PC-9 (cell line): ENCODE data around the gene SCG5. TPM values are rescaled to one million over a fixed set of nuclear protein-coding genes. Genes with fewer than 3 reads are reported as not detected.

Experiments used
- BruUV-seq: library from RNA; stranded (reverse); fragments of 400-500 nt; replicated peaks from 2 replicates; lab custom pipeline; 2021; lab: Mats Ljungman, UMichigan
- CTCF ChIA-PET: fragments of 300-600 bp; sonication (Branson Sonifier 250); formaldehyde crosslinking; loops from one replicate; lab custom pipeline; 2022; ENCODE audit warnings: antibody characterized with exemption; lab: Charles Lee
- POLR2A ChIA-PET: fragments of 300-600 bp; sonication (Branson Sonifier 250); formaldehyde crosslinking; loops from one replicate; lab custom pipeline; 2022; ENCODE audit warnings: antibody characterized with exemption; ENCODE audit not compliant: unreplicated experiment; lab: Charles Lee
- DNase-seq, 2 experiments: peaks; one replicate each; pipeline versions ENCODE4 v3.0.0 to v3.0.0-alpha.2; 2015 to 2022; ENCODE audit warnings: mixed read lengths in 1 of 2
- H2AFZ ChIP-seq: fragments of 200-600 bp; sonication (generic); 2 replicates; pipeline ENCODE4 v1.8.1; 2017; ENCODE audit warnings: antibody characterized with exemption
- H3F3A ChIP-seq: fragments of 200-600 bp; sonication (generic); 2 replicates; pipeline ENCODE4 v1.8.1; 2017; ENCODE audit warnings: antibody characterized with exemption, mild to moderate bottlenecking, low read depth; ENCODE audit not compliant: insufficient read depth
- H3K27ac ChIP-seq: fragments of 200-600 bp; sonication (generic); 2 replicates; pipeline ENCODE4 v1.6.1; 2016; ENCODE audit warnings: mixed run types
- H3K27me3 ChIP-seq: fragments of 200-600 bp; sonication (generic); 2 replicates; pipeline ENCODE4 v1.6.1; 2016; ENCODE audit warnings: low read depth, mixed run types; ENCODE audit not compliant: insufficient read depth
- H3K36me3 ChIP-seq: fragments of 200-600 bp; sonication (generic); 2 replicates; pipeline ENCODE4 v1.6.1; 2016; ENCODE audit warnings: low read depth, mixed run types
- H3K4me1 ChIP-seq: fragments of 200-600 bp; sonication (generic); replicated peaks from 2 replicates; pipeline ENCODE4 v1.6.1; 2016; ENCODE audit warnings: mixed run types; ENCODE audit not compliant: insufficient read depth
- H3K4me2 ChIP-seq: fragments of 200-600 bp; sonication (generic); 2 replicates; pipeline ENCODE4 v1.6.1; 2017; ENCODE audit warnings: mixed run types
- H3K4me3 ChIP-seq: fragments of 200-600 bp; sonication (generic); 2 replicates; pipeline ENCODE4 v1.6.1; 2016; ENCODE audit warnings: mixed run types
- H3K79me2 ChIP-seq: fragments of 200-600 bp; sonication (generic); 2 replicates; pipeline ENCODE4 v1.6.1; 2017; ENCODE audit warnings: low read depth, mixed run types
- H3K9me2 ChIP-seq: fragments of 200-600 bp; sonication (generic); 2 replicates; pipeline ENCODE4 v1.8.1; 2017; ENCODE audit warnings: mild to moderate bottlenecking; ENCODE audit not compliant: insufficient read depth
- H3K9me3 ChIP-seq: fragments of 200-600 bp; sonication (generic); 2 replicates; pipeline ENCODE4 v1.8.1; 2016; ENCODE audit warnings: low read depth; ENCODE audit not compliant: insufficient read depth
- H4K20me1 ChIP-seq: fragments of 200-600 bp; sonication (generic); 2 replicates; pipeline ENCODE4 v1.8.1; 2017; ENCODE audit not compliant: insufficient read depth
- CTCF ChIP-seq: fragments of 200-600 bp; sonication (generic); conservative IDR thresholded peaks from 2 replicates; pipeline ENCODE4 v1.6.1; 2017; ENCODE audit warnings: mixed run types, antibody characterized with exemption, mild to moderate bottlenecking, moderate library complexity
- EZH2 ChIP-seq: fragments of 200-600 bp; sonication (generic); IDR thresholded peaks from 2 replicates; pipeline ENCODE4 v1.8.0; 2017; ENCODE audit warnings: antibody characterized with exemption, low read depth
- intact Hi-C: fragments of 100-400 bp; cut with micrococcal nuclease; formaldehyde crosslinking; loops from one replicate; pipeline ENCODE4 v1.10.0; 2022; ENCODE audit not compliant: unreplicated experiment
- total RNA-seq: library from RNA; stranded (reverse); gene quantifications from 2 replicates; pipeline ENCODE4 v1.2.3, GENCODE V29; 2021

Gene SCG5
- total RNA-seq, 1 experiment from 2014 or later = 0.39 TPM

DNA sequence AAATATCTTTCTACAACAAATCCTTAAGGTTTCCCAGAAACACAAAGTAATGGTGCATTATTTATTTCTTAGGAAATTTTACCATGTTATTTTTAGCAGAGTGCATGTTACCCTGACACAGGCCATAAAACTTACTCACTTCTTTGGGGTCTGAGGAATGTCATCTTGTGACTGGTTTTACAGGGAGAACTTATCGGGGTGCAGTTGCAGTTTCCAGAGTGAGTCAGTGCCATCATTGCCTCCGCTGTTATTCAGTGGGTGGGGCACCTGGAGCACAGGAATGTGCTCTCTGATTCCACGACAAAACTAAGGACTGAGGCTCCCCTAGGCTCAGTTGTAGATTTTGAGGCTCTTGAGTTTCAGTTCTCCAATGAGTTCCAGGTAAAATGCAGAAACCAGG, 65.2 kb downstream of the SCG5 start:
- no peak overlapping the region for H2AFZ ChIP-seq
- no TSS peak for BruUV-seq
- CTCF ChIA-PET = no interaction called here
- H3K27ac ChIP-seq = peak overlapping the region; percentile 37; the same call in 1 of the 2 replicates
- H3K4me1 ChIP-seq = peaks cover 15% of the 10 kb centered on the region
- no peaks in the 10 kb centered on the region for H3K27me3 ChIP-seq
- peak; percentile 55 to 67 for DNase-seq
- TF ChIP-seq EZH2 (no peak), CTCF (no peak)
- H3K36me3 ChIP-seq = no peaks in the 10 kb centered on the region
- H3K9me2 ChIP-seq = no peaks in the 10 kb centered on the region
- no peaks in the 10 kb centered on the region for H4K20me1 ChIP-seq
- intact Hi-C loops = no loop called here
- H3K4me3 ChIP-seq = no peak overlapping the region
- H3K9me3 ChIP-seq = no peaks in the 10 kb centered on the region
- H3K4me2 ChIP-seq = peak overlapping the region; percentile 46; the same call in 1 of the 2 replicates
- POLR2A ChIA-PET = no interaction called here
- no peaks in the 10 kb centered on the region for H3K79me2 ChIP-seq
- 0 out of 2 replicates have a peak, but pooled peaks cover 3% of the 10 kb centered on the region for H3F3A ChIP-seq

DNA sequence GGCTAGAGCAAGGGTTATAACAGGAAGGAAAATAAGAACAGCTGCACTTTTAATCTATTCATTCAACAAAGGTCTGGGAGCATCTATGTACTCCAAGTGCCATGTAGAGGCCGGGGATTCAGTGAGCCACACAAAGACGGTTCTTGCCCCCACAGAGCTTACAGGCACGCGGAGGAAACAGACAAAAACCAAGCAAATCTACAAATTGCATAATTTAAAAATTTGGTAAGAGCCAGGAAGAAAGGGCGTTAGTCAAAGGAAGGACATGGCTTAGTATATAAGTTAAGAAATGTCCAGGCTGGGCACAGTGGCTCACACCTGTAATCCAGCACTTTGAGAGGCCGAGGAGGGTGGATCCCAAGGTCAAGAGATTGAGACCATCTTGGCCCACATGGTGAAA, 65.9 kb downstream of the SCG5 start:
- intact Hi-C loops = no loop called here
- no peak overlapping the region for H3K4me2 ChIP-seq
- H3K9me2 ChIP-seq = no peaks in the 10 kb centered on the region
- H3K4me1 ChIP-seq = peaks cover 15% of the 10 kb centered on the region
- BruUV-seq = no TSS peak
- no peaks in the 10 kb centered on the region for H4K20me1 ChIP-seq
- no peaks in the 10 kb centered on the region for H3K9me3 ChIP-seq
- ChIA-PET CTCF (no interaction called here), POLR2A (no interaction called here)
- no peak for DNase-seq
- H3F3A ChIP-seq = 0 out of 2 replicates have a peak, but pooled peaks cover 3% of the 10 kb centered on the region
- H3K4me3 ChIP-seq = no peak overlapping the region
- H3K27ac ChIP-seq = peak overlapping the region; percentile 37; the same call in 1 of the 2 replicates
- H3K27me3 ChIP-seq = no peaks in the 10 kb centered on the region
- TF ChIP-seq EZH2 = no peak
- TF ChIP-seq CTCF = no peak
- H3K36me3 ChIP-seq = no peaks in the 10 kb centered on the region
- no peaks in the 10 kb centered on the region for H3K79me2 ChIP-seq
- H2AFZ ChIP-seq = no peak overlapping the region

GRCh38 chr15:32709295-32710033, 68.0 kb downstream of the SCG5 start:
- no TSS peak for BruUV-seq
- TF ChIP-seq CTCF (no peak), EZH2 (no peak)
- no peak for DNase-seq
- ChIA-PET CTCF (no interaction called here), POLR2A (no interaction called here)
- Histone ChIP-seq H3F3A (0 out of 2 replicates have a peak, but pooled peaks cover 3% of the 10 kb centered on the region), H4K20me1 (no peaks in the 10 kb centered on the region), H3K9me2 (no peaks in the 10 kb centered on the region), H3K4me2 (no peak overlapping the region), H3K4me1 (peaks cover 15% of the 10 kb centered on the region), H3K27me3 (no peaks in the 10 kb centered on the region), H3K36me3 (no peaks in the 10 kb centered on the region), H3K27ac (no peak overlapping the region), H2AFZ (no peak overlapping the region), H3K4me3 (no peak overlapping the region), H3K79me2 (no peaks in the 10 kb centered on the region), H3K9me3 (no peaks in the 10 kb centered on the region)
- intact Hi-C loops = no loop called here
